C4-2B (cell line): ENCODE measurements around the gene TNIP2.

ENCODE experiments used
- CTCF ChIP-seq: fragments of 450-650 bp; conservative IDR thresholded peaks from 2 replicates; pipeline ENCODE4 v1.5.1; 2017; ENCODE audit warnings: mild to moderate bottlenecking
- ZFX ChIP-seq: fragments of 450-650 bp; IDR thresholded peaks from 2 replicates; pipeline ENCODE4 v1.6.1; 2017

GRCh38 chr4:2788532-2789103, 32.5 kb upstream of the TNIP2 start:
- no peak for TF ChIP-seq CTCF
- no peak for TF ChIP-seq ZFX
